Measurements from ENCODE around the gene SMARCD3.

The SMARCD3 gene

GRCh38 chr7:151246851-151247580, 1.5 kb downstream of the SMARCD3 start:
- DNase-seq = no peak

GRCh38 chr7:151246102-151246850, 2.2 kb downstream of the SMARCD3 start:
- DNase-seq = no peak

GRCh38 chr7:151245360-151246101, 3.0 kb downstream of the SMARCD3 start:
- no peak for DNase-seq

GRCh38 chr7:151244841-151245346, 3.6 kb downstream of the SMARCD3 start:
- no peak for DNase-seq

- DNase-seq = peak; percentile 47
These were observed 4.2 kb downstream of the SMARCD3 start for GRCh38 chr7:151244196-151244840.

GRCh38 chr7:151243408-151244195, 4.9 kb downstream of the SMARCD3 start:
- DNase-seq = no peak

GRCh38 chr7:151243045-151243349, 5.5 kb downstream of the SMARCD3 start:
- DNase-seq = no peak

- no peak for DNase-seq
These were observed 6.1 kb downstream of the SMARCD3 start for GRCh38 chr7:151242159-151243044.

GRCh38 chr7:151241755-151242096, 6.8 kb downstream of the SMARCD3 start:
- no peak for DNase-seq

- DNase-seq = no peak
These were observed 7.3 kb downstream of the SMARCD3 start for GRCh38 chr7:151240942-151241754.

- no peak for DNase-seq
These were observed 8.0 kb downstream of the SMARCD3 start for GRCh38 chr7:151240536-151240935.

GRCh38 chr7:151239837-151240459, 8.5 kb downstream of the SMARCD3 start:
- DNase-seq = no peak

GRCh38 chr7:151238924-151239836, 9.3 kb downstream of the SMARCD3 start:
- no peak for DNase-seq

GRCh38 chr7:151238190-151238810, 10.2 kb downstream of the SMARCD3 start:
- no peak for DNase-seq

- no peak for DNase-seq
These were observed 11.0 kb downstream of the SMARCD3 start for GRCh38 chr7:151237244-151238189.

GRCh38 chr7:151236406-151236805, 12.1 kb downstream of the SMARCD3 start:
- DNase-seq = no peak
